Uterus (tissue), 2 donors: Measurements from ENCODE around the gene PRUNE2.

Source experiments
- POLR2A ChIP-seq, 2 donors: fragments of 450-650 bp; IDR thresholded peaks; one replicate each; pipeline ENCODE4 v1.6.1; 2016; ENCODE audit warnings: antibody characterized with exemption in 2 of 2, mild to moderate bottlenecking in 1 of 2, moderate library complexity in 1 of 2
- TF ChIP-seq, protein P1 (sequence below), 4 experiments: fragments of 200-600 bp in 2 of 4; fragments of 450-650 bp in 2 of 4; sonication (generic) in 2 of 4; IDR thresholded peaks; one replicate each; pipeline ENCODE4 v1.5.1; 2016 to 2019; ENCODE audit warnings: antibody characterized with exemption in 4 of 4, mild to moderate bottlenecking in 2 of 4, moderate library complexity in 1 of 4

DNA sequence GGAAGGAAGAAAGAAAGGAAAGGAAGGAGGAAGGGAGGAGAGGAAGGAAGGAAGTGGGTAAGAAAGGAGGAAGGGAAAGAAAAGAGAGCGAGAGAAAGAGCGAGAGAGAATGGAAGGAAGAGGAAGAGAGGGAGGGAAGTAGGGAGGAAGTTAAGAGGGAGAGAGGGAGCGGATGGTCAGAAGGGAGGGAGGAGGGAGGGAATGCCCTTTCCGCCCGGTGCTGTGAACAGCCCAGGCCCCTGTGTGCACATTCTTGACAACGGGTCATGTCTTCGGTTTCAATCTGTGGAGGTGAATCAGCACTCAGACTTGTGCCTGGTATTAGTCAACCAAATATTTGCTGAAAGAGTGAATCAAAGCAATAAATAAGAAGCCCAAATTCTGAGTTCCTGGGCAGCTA is 39.2 kb downstream of the PRUNE2 start:
- TF ChIP-seq POLR2A (IDR thresholded peaks at IDR 0.05): no peak
- TF ChIP-seq, protein P1, sequence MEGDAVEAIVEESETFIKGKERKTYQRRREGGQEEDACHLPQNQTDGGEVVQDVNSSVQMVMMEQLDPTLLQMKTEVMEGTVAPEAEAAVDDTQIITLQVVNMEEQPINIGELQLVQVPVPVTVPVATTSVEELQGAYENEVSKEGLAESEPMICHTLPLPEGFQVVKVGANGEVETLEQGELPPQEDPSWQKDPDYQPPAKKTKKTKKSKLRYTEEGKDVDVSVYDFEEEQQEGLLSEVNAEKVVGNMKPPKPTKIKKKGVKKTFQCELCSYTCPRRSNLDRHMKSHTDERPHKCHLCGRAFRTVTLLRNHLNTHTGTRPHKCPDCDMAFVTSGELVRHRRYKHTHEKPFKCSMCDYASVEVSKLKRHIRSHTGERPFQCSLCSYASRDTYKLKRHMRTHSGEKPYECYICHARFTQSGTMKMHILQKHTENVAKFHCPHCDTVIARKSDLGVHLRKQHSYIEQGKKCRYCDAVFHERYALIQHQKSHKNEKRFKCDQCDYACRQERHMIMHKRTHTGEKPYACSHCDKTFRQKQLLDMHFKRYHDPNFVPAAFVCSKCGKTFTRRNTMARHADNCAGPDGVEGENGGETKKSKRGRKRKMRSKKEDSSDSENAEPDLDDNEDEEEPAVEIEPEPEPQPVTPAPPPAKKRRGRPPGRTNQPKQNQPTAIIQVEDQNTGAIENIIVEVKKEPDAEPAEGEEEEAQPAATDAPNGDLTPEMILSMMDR (IDR thresholded peaks at IDR 0.05): no peak
